Gastroesophageal sphincter (tissue), 4 donors: ENCODE measurements around the gene TMEM30A. TPM values are rescaled to one million over a fixed set of nuclear protein-coding genes. Genes with fewer than 3 reads are reported as not detected.
A peak's percentile ranks its signal among the peaks of the same experiment; 100 is the strongest.

ENCODE experiments used
- ATAC-seq: fragments of 150-250 bp; one replicate; pipeline ENCODE4 v1.9.1; 2016; ENCODE audit warnings: mild to moderate bottlenecking, moderate library complexity
- H3K27ac ChIP-seq, 4 donors: fragments of 200-600 bp; sonication (generic) in 3 of 4; 1 replicate in 3 of 4; 2 replicates in 1 of 4; pipeline ENCODE4 v1.5.1; 2016 to 2019
- H3K27me3 ChIP-seq: fragments of 200-600 bp; sonication (generic); one replicate; pipeline ENCODE4 v1.5.1; 2019
- H3K36me3 ChIP-seq, 2 donors: fragments of 200-600 bp; sonication (generic); one replicate each; pipeline ENCODE4 v1.5.1; 2019; ENCODE audit warnings: control low read depth in 1 of 2
- H3K4me1 ChIP-seq, 3 donors: fragments of 200-600 bp; sonication (generic); 1 replicate in 2 of 3; 2 replicates in 1 of 3; pipeline ENCODE4 v1.5.1; 2016 to 2019; ENCODE audit warnings: control low read depth in 2 of 3
- H3K4me3 ChIP-seq, 2 donors: fragments of 200-600 bp; sonication (generic); one replicate each; pipeline ENCODE4 v1.5.1; 2019; ENCODE audit warnings: mild to moderate bottlenecking in 1 of 2, moderate library complexity in 1 of 2
- H3K9me3 ChIP-seq, 3 donors: fragments of 200-600 bp; sonication (generic); one replicate each; pipeline ENCODE4 v1.5.1; 2017 to 2019; ENCODE audit warnings: control low read depth in 2 of 3
- EP300 ChIP-seq: sonication (generic); formaldehyde crosslinking; IDR thresholded peaks from one replicate; pipeline ENCODE4 v1.6.1; 2017; ENCODE audit warnings: antibody characterized with exemption, mild to moderate bottlenecking
- POLR2A ChIP-seq, 2 donors: fragments of 450-650 bp; IDR thresholded peaks; one replicate each; pipeline ENCODE4 v1.6.1; 2017; ENCODE audit warnings: antibody characterized with exemption in 2 of 2, mild to moderate bottlenecking in 2 of 2, moderate library complexity in 1 of 2
- POLR2AphosphoS5 ChIP-seq: sonication (generic); formaldehyde crosslinking; IDR thresholded peaks from one replicate; pipeline ENCODE4 v1.6.1; 2017; ENCODE audit warnings: antibody characterized with exemption
- WGBS, 2 donors: methylation state at CpG; one replicate each; pipeline ENCODE4 v1.1.5; 2018; ENCODE audit warnings: low coverage in 1 of 2; 5-methylcytosine and 5-hydroxymethylcytosine counted together
- total RNA-seq, 4 donors: library from RNA; depleted of rRNA; stranded (reverse); fragments of >200 nt; gene quantifications; one replicate each; pipeline ENCODE4 v1.1.0, GENCODE V29; 2016
- TF ChIP-seq, protein P1 (sequence below), 4 experiments: fragments of 200-600 bp in 2 of 4; fragments of 450-650 bp in 2 of 4; sonication (generic) in 1 of 4; IDR thresholded peaks; one replicate each; pipeline ENCODE4 v1.5.1; 2017 to 2019; ENCODE audit warnings: antibody characterized with exemption in 4 of 4, mild to moderate bottlenecking in 2 of 4, moderate library complexity in 2 of 4

TMEM30A gene
- total RNA-seq, 4 donors from 2014 or later = 90.2 to 125 (median 97.5) TPM

DNA sequence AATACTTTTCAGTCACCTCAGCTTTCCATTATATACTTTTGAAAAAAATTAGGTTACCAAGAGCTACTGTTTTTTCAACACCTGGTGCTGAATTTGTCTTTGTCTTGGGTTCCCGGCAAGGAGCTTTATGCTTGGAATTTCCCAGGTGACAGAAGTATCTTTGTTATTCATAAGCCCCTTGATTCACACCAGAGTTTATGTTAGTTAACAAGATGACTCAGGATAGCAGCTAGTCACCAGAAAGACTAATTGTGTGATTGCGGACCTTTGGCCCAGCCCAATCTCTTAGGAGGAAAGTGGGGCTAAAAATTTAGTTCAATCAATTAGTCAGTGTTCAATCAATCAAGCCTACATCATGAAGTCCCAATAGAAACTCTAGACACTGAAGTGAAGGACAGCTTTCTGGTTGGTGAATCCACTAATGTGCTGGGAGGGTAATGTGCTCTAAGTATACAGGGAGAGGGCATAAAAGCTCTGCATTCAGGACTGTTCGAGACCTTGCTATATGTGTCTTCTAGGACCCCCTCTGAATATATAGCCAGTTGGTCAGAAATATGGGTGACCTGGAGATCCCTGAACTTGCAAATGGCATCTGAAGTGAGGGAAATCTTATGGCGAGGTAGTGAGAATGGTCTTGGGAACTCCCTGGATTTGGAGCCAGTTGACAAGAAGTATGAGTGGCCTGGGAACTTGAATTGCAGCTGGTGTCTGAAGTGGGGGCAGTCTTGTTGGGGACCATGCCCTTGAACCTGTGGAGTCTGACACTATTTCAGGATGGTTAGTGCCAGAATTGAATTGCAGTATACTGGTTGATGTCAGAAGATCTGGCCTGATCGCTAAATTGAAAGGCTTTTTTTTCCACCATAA lies 16.2 kb downstream of the TMEM30A start:
- H3K36me3 ChIP-seq = peaks cover 3 to 30% of the 10 kb centered on the region in 2 donors
- no peak for ATAC-seq
- H3K27ac ChIP-seq = peak overlapping the region in 3 of 4 donors; percentile 17 to 46 (median 32)
- no peak overlapping the region for H3K4me3 ChIP-seq
- H3K4me1 ChIP-seq = peaks cover 3 to 46% (median 9%) of the 10 kb centered on the region in 3 donors
- TF ChIP-seq EP300 (no peak), POLR2A (IDR thresholded peaks at IDR 0.05) (no peak), POLR2AphosphoS5 (no peak)
- TF ChIP-seq, protein P1, sequence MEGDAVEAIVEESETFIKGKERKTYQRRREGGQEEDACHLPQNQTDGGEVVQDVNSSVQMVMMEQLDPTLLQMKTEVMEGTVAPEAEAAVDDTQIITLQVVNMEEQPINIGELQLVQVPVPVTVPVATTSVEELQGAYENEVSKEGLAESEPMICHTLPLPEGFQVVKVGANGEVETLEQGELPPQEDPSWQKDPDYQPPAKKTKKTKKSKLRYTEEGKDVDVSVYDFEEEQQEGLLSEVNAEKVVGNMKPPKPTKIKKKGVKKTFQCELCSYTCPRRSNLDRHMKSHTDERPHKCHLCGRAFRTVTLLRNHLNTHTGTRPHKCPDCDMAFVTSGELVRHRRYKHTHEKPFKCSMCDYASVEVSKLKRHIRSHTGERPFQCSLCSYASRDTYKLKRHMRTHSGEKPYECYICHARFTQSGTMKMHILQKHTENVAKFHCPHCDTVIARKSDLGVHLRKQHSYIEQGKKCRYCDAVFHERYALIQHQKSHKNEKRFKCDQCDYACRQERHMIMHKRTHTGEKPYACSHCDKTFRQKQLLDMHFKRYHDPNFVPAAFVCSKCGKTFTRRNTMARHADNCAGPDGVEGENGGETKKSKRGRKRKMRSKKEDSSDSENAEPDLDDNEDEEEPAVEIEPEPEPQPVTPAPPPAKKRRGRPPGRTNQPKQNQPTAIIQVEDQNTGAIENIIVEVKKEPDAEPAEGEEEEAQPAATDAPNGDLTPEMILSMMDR (IDR thresholded peaks at IDR 0.05) = no peak
- WGBS, 2 donors = 59 to 61% methylated on average over 3 to 4 of the region's 5 CpGs
- H3K9me3 ChIP-seq = no peaks in the 10 kb centered on the region
- no peaks in the 10 kb centered on the region for H3K27me3 ChIP-seq

DNA sequence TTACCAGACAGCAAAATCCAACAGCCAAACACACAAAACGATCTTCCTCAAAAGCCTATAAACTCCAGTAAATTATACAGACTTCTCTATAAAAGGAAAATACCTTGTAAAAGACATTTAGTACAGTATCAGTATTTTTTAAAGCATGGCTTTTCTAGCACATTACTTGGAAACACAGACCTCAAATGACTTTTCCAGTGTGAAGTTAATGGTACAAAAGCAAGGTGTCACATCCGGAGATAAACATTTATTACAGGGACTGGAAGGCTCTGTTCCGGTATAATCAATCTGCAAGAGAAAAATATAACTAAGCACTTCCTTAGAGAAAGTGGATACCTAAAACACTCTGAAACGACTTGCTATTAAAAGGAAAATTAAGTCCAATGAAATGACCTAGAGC lies 17.1 kb downstream of the TMEM30A start:
- Histone ChIP-seq H3K36me3 (peaks cover 4 to 32% of the 10 kb centered on the region in 2 donors), H3K4me3 (no peak overlapping the region), H3K27ac (peak overlapping the region in 3 of 4 donors; percentile 29 to 46 (median 32)), H3K27me3 (no peaks in the 10 kb centered on the region), H3K9me3 (no peaks in the 10 kb centered on the region), H3K4me1 (peaks cover 3 to 38% (median 9%) of the 10 kb centered on the region in 3 donors)
- no peak for ATAC-seq
- 14 to 18% methylated on average over 3 to 4 of the region's 4 CpGs for WGBS, 2 donors
- TF ChIP-seq EP300 (no peak), POLR2A (IDR thresholded peaks at IDR 0.05) (no peak), POLR2AphosphoS5 (no peak)
- TF ChIP-seq, protein P1 (IDR thresholded peaks at IDR 0.05) = no peak

DNA sequence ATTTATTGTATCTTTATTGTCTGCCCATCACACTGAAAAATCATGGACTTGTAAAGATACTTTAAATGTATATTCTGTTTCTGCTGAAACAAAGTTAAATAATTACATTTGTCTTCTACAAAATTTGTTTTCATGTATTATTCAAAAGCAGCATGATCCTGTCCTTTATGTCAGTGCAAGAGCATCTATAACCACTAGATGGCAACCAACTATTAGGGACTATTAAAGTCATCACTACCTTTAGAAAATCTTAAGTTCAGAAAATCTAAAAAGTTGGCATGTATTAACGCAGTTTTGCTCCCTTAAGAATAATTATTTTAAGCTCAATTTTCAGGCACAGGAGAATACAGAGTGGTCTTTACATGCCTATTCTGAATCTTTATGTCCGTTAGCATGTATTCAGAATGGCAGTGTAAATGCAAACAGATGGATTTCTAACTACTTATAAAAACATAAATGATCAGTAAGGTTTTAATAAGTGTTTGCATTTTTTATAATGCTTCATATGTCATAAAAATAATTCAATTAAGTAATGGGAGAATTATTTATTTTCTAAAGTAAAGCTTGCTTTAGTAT lies 17.8 kb downstream of the TMEM30A start:
- Histone ChIP-seq H3K36me3 (peaks cover 4 to 32% of the 10 kb centered on the region in 2 donors), H3K27me3 (no peaks in the 10 kb centered on the region), H3K27ac (no peak overlapping the region), H3K4me3 (no peak overlapping the region), H3K9me3 (no peaks in the 10 kb centered on the region), H3K4me1 (peaks cover 3 to 33% (median 9%) of the 10 kb centered on the region in 3 donors)
- ATAC-seq = no peak
- 42 to 55% methylated on average over 2 of the region's 2 CpGs for WGBS, 2 donors
- TF ChIP-seq EP300 = no peak
- TF ChIP-seq POLR2AphosphoS5 = no peak
- TF ChIP-seq, protein P1 (IDR thresholded peaks at IDR 0.05) = peak; percentile 76 to 89 (median 81)
- no peak for TF ChIP-seq POLR2A (IDR thresholded peaks at IDR 0.05)

DNA sequence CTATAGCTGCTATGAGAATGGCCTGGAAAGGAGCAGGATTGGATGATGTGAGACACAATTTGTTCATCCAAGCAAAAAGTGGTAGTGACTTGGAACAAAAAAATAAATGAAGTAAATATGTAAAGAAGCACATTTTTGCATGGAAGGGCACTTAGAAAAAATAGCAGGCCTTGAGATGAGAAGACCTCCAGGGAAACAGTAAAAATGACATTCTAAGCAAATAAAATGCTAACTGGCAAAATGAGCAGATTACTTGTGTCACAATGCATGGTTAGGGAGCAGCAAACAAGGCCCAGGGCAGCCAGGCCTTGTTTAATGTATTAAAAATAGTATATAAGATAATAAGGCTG lies 21.2 kb downstream of the TMEM30A start:
- H3K4me3 ChIP-seq = no peak overlapping the region
- H3K27ac ChIP-seq = no peak overlapping the region
- H3K4me1 ChIP-seq = peaks cover 2 to 24% (median 9%) of the 10 kb centered on the region in 3 donors
- no peak for ATAC-seq
- H3K9me3 ChIP-seq = no peaks in the 10 kb centered on the region
- H3K27me3 ChIP-seq = no peaks in the 10 kb centered on the region
- H3K36me3 ChIP-seq = peaks cover 4 to 64% of the 10 kb centered on the region in 2 donors
- TF ChIP-seq, protein P1 (IDR thresholded peaks at IDR 0.05) = no peak
- TF ChIP-seq EP300 (no peak), POLR2A (IDR thresholded peaks at IDR 0.05) (no peak), POLR2AphosphoS5 (no peak)
